Stimulated activated CD8-positive, alpha-beta memory T cell treated with anti-CD3 and anti-CD28 coated beads, Interleukin-7, amount 100 ng/mL, for 1 hour (primary cell): ENCODE data around the gene S100A6.

ENCODE experiments used
- DNase-seq, 2 donors: peaks; one replicate each; pipeline ENCODE4 v3.0.0-alpha.2; 2020; ENCODE audit warnings: low read depth in 2 of 2

S100A6 gene

DNA sequence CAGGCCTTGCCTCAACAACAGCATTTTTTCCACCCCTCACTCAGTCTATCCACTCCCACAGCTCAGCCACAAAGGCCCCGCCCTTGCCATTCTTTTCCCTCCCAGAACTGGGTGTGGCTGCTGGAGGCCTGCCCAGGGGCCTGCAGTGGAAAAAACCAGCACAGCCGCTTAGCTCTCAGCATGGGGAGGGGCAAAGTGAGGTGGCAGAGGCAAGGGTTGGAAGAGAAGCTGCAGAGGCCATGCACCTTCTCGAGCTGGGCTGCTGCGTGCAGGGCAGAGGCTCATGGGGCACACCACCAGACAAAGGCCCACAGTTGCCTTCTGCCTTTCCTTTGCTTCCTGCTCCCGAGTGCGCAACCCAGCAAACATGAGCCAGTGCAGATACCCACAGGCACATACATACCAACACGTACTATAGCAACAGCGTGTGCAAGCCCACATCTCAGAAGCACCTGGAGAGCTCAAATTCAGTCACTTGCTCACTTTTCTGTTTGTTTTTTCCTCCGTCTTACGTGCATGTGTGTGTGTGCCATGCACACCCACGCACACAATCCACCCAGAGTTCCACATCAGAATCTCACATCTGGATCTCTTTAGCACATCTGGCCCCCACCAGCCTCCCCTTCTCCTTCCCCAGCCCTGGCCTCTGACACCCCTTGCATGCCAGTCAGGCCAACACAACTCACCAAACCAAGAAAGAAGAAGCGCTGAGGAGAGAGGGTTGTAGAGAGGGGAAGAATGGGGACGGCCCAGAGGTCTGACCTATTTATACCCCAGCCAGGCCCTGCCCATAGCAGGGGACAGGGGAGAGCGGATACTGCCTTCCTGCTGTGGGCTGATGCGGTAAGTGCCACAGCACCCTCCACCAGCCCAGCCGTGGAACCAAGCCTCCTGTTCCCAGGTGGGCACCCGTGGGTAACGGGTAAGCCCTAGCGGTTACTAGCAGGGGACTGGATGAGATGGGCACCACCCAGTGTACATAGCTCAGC is 9.6 kb upstream of the S100A6 start, which contains the start of gene S100A4:
TSS of gene S100A4 (minus strand) at position 740 of the 989 bp plus-strand sequence. CDS start 1,012 bp downstream, outside the sequence.
- DNase-seq = peak; percentile 68 to 77

DNA sequence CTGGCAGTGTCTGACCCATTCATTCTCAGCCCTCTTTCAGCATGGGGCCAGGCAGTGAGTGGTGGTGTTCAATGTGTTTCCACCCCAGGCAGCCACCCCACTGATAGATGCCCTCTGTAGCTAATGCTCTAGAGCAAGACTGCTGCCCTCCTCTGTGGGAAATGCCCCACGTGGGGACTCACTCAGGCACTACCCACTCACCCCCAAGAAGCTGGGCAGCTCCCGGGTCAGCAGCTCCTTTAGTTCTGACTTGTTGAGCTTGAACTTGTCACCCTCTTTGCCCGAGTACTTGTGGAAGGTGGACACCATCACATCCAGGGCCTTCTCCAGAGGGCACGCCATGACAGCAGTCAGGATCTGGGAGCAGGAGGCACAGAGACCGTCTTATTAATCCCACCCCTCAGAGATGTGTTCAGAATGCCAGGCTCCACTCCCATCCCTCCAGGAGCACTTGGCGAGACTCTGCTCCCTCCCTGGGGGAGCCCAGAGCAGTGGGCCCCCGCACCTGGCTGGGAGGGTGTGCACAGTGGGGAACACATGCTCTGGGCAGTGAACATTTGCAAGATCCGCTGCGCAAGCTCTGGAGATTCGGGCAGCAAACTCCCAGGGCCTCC is 8.8 kb upstream of the S100A6 start:
- no peak for DNase-seq

DNA sequence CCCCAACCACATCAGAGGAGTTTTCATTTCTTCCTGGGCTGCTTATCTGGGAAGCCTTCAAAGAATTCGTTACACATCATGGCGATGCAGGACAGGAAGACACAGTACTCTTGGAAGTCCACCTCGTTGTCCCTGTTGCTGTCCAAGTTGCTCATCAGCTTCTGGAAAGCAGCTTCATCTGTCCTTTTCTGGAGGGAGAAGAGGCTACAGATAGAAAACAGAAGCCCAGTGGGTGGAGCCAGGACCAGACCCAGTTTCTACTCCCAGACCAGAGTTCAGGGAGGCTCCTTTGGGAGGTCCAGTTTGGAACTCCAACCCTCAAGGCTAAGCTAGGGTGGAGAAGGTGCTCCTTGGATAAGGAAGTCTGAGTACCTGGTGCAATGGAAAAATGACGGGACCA is 7.9 kb upstream of the S100A6 start:
- no peak for DNase-seq

DNA sequence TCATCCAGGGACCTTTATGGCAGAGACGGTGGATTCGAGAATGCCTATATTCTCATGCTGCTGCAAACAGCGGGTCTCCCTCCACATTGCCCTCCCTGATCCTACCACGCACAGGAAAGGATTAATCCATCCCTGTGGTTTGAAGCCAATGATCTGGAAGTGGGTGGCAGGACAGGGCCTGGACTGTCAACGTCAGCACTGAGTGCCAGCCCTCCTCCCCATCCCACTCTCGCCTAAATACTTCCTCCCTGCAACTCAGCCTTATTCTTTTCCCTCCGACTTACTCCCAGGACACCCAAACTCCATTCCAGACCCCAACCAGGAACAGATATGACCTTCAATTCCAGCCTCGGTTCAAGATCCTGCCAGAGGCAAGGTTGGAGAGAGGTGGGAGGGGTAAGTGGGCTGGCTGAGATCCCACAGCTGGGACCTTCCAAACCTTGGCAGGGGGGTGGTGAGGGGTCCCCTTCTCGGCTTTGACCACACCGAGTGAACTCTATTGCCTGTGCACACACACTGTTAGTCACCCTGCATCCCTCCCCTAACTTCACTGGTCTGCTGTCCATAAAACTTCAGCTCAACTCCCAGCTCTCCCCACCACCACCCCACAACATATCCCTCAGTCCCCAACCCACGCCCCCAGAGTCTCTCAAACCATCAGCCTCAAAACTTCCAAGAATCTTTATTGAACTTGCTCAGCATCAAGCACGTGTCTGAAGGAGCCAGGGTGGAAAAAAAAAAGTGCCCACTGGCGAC is 7.3 kb upstream of the S100A6 start:
- DNase-seq = no peak

DNA sequence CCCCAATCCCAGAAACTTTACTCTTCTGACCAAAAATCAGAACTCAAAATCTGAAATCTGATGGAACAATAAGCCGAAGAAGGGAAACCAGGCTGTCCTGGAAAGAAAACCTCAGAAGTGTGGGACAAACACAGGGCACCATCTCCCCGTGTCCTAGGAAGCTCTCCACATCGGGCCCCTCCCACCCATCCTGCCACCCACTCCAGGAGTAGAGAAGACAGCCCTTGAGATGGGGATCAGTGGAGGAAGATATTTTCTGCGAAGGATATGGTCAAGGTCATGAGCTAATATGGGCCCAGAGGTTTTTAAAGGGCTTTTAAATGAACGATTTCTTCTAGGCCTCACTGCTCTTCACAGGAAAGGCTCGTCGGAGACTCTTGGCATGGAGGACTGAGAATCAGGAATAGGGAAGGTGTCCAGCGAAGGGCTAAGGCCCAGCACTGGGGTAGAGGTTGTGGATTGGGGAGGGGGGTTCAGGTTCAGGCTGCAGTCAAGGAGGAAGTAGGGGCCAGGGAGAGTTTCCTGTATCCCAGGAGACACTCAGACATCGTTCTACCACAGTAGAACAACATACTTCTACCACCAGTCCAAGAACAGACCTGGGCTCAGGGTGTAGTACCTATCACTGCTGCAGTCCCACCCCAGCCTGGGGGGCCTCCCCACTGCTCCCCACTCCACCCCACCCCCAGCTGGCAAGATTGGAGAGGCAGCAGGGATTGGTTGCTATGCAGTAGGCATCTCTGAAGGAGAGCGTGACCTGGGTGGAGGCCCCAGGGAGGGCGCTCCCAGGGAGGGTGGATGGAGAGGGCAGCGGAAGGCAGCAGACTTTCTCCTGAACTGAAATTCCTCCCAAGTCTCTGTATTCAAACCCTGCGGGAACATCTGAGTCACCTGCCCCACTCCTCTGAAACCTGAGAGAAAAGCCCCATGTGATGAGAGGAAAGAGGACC is 6.1 kb upstream of the S100A6 start:
- DNase-seq = no peak

DNA sequence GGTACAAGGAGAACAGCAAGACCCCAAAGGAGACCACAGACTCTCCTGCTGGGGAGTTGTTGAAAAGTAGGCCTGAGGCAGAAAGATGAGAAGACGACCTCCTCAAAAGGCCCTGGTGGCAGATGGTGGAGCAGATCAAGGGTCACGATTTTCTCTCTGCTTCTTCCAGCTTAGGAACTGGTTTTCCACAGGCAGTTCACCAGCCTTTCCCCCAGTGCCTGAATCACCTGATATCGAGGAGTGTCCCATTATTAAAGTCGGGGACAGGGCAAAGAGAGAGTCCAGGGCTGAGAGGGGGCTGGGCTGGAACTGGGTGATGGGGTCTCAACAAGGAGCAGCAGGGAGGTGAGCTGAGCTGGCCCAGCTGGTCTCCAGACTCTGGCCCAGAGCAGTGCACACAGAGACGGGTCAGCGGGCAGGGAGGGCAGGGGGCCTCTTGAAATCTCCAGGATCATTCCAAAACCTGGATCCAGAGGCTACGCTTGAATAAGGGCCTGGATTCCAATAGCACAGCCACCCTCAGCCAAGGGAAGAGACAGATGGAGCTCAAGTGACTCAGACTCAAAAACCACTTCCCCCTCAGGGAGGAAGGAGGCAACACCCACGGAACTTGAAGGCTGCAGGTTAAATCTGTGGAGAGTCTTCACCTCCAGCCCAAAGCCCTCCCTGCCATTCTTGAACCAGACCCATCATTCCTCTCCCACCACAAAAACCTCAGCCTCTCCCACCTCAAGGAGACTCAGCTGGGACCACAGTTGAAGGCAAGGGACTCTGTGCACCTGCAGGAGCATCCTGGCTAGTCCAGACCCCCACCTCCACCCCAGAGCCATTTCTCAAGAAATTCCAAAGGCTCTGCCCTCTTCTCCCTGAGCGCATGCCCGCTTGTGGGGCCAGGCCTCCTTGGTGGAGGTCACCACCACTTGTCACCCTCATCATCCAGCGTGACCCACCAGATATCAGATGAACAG is 4.9 kb upstream of the S100A6 start, which contains the start of gene S100A5:
TSS of gene S100A5 (minus strand) at position 541 of the 968 bp plus-strand sequence. CDS start 743 bp downstream, outside the sequence.
- no peak for DNase-seq

DNA sequence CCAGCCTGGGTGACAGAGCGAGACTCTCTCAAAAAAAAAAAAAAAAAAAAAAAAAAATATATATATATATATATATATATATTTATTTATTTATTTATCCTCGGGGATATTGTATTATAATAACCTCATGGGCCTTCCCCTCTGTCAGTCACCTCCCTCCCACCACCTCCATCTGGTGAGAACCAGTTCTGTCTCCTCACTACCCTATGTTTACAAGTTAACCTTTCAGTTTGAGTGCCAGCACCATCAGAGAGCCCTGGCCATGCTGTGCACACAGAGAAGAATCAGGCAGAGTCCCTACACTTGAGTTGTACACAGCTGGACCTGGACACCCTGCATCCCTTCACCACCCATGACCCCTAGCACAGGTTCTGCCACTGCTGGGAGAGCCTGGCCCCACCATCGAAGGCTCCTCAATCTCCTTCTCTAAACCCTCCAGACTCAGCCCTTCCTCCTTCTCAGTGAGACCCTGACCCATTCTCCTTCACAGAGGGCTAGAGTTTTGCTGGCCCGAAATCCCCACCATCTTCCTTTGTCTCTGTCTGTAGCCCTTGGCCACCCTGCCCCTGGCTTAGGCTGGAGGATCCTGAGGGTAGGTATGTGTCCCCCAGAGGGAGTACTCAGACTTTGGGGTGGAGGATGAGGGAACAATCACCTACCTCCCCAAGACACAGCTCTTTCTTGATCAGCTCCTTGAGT is 3.8 kb upstream of the S100A6 start:
- DNase-seq = no peak

DNA sequence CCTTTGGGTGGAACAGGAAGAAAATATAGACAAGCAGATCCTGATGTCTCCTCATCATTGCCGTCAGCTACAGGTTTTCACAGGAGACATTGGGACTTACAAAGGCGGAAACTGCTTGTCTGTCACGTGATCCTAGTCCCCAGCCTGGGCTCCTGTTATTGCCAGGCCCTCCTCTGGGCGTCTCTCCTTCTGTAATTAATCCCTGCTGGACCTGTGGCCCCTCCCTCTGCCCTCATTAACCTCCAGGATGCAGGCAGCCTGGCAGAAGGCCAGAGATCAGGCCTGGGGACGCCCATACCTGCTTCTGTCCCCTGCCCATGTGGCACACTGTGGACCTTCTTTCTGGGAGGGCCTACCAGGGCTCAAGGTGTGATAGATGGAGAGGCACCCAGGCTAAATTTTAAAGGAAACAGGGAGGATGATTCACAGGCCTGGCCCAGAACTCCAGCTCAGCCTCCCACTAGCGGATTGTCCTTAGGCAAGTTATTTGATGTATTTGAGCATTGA is 2.6 kb upstream of the S100A6 start:
- no peak for DNase-seq

DNA sequence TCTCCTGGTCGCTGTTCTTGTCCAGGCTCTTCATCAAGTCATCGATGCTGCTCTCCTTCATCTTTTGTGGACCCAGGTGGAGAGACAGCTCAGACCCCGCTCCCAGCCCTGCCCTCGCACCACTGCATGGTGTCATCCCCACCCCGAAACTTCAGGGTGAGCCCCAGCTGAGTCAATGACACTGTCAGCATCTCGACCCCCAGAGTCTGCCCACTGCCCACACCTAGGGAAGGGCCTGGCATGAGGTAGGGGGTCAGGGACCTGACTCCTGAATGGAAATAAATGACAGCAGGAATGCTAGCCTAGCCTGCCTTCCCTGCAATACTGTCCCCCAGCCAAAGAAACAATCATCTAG is 1.6 kb upstream of the S100A6 start:
- no peak for DNase-seq

DNA sequence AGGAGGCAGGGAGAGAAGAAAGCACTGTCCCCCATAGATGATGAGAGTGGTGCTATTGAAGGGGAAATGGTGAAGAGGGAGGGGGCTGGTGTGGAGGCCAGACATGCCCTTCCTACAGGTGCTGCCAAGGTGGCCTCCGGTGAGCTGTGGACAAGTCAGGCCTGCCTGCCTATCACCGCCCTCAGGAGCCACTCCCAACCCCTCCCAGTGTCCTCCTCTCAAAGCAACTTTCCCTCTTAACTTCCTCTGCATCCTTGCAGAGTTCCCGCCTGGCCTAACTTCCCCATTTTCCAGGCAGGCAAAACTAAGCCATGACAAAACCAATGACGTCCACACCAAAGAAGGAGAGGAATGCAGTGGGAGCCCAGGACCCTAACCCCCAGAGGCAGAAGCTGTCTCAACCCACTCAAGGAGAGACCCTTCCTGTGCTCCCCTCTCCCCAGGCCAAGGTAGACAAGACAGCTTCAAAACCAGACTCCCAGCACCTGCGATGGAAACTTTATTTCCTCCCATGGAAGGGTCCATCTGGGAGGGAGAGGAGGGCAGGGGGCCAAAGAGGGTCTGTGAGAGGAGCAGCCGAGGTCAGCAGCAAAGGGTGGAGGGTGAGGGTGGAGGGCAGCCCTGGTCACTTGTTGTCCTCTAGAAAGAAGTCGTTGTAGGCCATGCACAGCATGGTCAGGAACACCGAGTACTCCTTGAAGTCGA is 1.0 kb upstream of the S100A6 start:
- no peak for DNase-seq

DNA sequence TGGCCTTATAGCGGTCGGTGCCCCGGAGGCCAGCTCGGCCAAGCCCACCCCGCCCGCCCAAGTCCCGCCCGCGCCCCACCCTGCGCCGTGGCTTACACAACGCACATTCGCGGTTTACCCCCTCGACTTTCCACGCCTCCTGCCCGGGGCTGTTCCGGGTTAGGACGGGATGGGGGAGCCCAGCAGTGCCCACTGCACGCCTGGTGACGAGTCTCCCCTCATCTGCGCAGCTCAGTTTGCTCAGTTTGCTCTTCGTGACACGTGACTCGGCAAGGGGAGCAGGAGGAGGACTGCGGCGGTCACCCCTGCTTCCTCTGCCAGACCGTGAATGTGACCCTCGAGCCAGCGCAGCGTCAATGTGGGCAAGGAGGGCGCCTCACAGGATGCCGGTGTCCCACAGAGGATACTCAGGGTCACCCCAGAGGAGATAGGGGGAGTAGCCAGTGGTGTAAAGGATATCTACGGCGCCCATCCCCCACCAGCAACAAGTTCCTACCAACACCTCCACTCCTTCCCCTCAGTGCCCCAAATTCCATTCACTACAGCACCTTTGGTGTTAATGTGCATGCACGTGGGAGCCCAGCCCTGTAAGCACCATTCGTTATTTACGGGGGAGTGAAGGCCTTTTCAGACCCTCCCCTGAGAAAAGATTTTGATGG is 350 bp upstream of the S100A6 start:
- DNase-seq = peak; percentile 63 to 69

DNA sequence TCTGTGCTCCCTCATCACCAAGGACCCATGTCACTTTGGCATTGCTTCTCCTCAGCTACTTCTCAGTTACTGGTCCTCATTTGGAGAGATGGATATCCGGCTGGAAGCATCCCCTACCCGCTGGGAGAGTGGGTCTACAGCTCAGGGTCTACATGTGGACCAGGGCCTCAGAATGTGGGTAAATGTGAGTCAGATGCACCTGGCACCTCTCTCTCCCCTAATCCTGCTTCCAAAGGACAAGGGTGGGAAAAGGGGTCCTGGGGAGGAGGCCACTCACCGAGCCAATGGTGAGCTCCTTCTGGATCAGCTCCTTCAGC is 908 bp downstream of the S100A6 start:
- DNase-seq = no peak

DNA sequence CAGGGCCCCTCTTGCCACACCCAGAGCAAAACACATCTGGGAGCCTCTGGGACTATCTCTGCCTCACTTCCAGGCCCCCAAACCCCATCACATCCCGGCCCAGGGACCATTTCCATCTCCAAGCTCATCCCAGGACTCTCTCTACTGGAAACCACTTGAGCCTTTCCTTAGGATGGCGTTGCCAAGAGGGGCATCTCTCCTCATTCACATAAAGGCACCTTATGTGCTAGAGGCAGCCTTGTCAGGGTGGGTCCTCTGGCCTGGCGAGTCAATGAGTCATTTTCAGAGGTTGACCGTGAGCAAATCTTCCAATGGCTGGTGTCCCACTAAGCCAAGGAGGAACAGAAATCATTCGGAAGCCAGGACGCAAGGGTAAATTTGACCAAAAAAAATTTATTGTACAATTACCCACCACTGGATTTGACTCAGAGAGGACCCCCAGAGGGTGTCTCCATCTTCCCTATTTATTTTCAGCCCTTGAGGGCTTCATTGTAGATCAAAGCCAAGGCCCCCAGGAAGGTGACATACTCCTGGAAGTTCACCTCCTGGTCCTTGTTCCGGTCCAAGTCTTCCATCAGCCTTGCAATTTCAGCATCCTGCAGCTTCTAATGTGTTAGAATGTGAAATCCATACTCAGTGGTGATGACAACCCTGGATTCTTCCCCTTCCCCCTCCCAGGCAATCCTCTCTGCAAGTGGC is 1.4 kb downstream of the S100A6 start:
- no peak for DNase-seq

DNA sequence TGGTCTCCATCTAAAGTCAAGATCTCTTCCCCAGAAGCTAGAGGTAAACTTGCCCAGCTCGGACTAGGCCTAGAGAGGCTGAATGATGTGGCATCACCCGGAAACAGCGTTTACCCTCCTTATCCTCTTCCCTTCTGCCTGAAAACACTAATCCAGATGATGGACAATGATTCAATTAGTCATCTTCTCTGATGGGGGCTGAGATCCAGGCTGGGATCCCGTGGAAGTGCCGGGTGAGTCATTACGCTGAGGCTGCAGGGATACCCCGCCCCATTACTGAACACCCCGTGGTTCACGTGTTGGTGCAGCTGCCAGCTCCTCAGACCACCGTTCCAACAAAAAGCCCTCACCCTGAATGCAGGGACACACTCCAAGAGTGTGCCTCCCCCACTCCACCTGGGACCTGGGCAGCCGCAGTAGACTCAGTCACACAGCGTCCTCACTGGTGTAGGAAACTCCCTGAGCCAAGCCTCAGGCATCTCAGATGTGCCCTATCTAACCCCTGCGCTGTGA is 2.0 kb downstream of the S100A6 start:
- DNase-seq = no peak

DNA sequence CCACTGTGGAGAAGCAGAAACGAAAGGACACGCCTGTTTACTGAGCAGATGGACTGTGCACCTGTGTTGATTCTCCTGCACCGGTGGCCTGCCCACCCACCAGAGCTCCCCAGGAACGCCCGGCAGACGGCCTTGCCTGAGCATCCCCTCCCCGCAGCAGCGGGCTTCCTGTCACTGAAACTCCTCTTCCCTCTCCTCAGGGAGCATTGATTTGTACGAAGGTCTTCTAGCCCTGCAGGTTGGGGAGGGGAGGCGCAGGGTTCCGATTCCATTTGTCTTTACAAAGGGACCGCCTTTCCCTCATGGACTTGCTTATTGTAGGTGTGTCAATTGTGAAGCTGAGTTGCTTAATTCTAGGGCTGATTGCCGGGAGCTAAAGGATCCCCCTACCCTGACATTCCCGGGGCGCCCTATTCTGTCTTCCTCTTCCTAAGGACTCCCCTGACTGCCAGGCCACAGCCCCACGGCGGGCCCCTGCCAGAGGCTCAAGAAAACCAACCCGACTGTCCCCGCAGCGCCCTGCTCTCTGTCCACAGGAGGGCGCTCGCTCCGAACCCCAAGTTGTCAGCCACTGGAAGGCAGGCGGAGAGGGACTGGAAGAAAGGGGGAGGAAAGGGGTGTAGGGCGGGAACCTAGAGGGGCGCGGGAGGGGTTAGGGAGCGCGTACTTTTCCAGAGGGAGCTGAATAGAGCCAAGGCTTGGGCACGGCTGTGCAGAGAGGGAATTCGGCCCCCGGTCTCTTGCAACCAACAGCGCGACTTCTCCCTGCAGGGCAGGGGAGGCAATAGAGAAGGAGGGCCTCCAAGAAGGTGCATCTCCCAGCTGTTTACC is 2.8 kb downstream of the S100A6 start:
- peak in 1 of 2 donors; percentile 59 for DNase-seq

DNA sequence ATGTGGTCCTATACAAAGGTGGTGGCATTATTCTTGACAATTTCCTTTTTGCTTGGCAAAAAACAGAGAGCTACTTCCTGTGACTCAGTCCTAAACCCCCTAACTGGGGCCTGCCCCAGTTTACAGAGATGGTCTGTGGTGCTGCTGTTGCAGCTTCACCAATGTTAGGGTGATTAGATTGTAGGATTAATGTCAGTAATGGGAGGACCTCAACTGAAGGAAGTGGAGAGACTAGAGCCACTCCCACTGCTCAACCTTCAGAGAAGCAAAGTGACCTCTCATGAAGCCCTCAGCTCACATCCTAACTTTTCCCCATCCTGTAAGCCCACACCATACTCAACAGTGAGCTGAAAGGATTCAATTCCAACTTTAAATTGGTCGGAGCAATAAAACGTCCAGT is 3.6 kb downstream of the S100A6 start:
- DNase-seq = no peak
